Panc1 (cell line): ENCODE measurements around the gene NMUR1. TPM values are rescaled to one million over a fixed set of nuclear protein-coding genes. Genes with fewer than 3 reads are reported as not detected.
A peak's percentile ranks its signal among the peaks of the same experiment; 100 is the strongest.

Source experiments
- ATAC-seq: fragments of 200-7000 bp; cut with Tn5 transposase; 2 replicates; pipeline ENCODE4 v1.9.1; 2020; ENCODE audit warnings: mild to moderate bottlenecking, moderate library complexity
- BruUV-seq: library from RNA; stranded (reverse); fragments of 400-500 nt; replicated peaks from 2 replicates; lab custom pipeline; 2021; lab: Mats Ljungman, UMichigan
- CTCF ChIA-PET: fragments of 300-600 bp; sonication (Branson Sonifier 250); formaldehyde crosslinking; loops from one replicate; lab custom pipeline; 2022; ENCODE audit warnings: antibody characterized with exemption; lab: Charles Lee
- POLR2A ChIA-PET: fragments of 300-600 bp; sonication (Branson Sonifier 250); formaldehyde crosslinking; loops from one replicate; lab custom pipeline; 2022; ENCODE audit warnings: antibody characterized with exemption; lab: Charles Lee
- DNase-seq: peaks from one replicate; pipeline ENCODE4 v3.0.0-alpha.2; 2010; ENCODE audit warnings: low read depth, low spot score
- H3K27ac ChIP-seq: 2 replicates; pipeline ENCODE4 v1.5.1; 2011; ENCODE audit warnings: mild to moderate bottlenecking, low read length, inconsistent platforms
- H3K27me3 ChIP-seq: fragments of 200-500 bp; sonication (Bioruptor generic); 2 replicates; pipeline ENCODE4 v1.6.0; 2014; ENCODE audit warnings: low read length, inconsistent platforms; ENCODE audit not compliant: control insufficient read depth, insufficient read depth
- H3K36me3 ChIP-seq: fragments of 200-500 bp; sonication (Bioruptor generic); 2 replicates; pipeline ENCODE4 v1.5.1; 2014; ENCODE audit warnings: inconsistent platforms, mild to moderate bottlenecking, low read length, moderate library complexity; ENCODE audit not compliant: control insufficient read depth, insufficient read depth
- H3K4me1 ChIP-seq: 2 replicates; pipeline ENCODE4 v1.5.1; 2011; ENCODE audit warnings: inconsistent platforms, mild to moderate bottlenecking, low read length, moderate library complexity; ENCODE audit not compliant: control insufficient read depth, insufficient read depth
- H3K4me3 ChIP-seq, 2 experiments: 2 replicates each; pipeline ENCODE4 v1.5.1; 2011 to 2012; ENCODE audit warnings: low read depth in 2 of 2, low read length in 2 of 2, mild to moderate bottlenecking in 2 of 2, inconsistent platforms in 1 of 2, moderate library complexity in 1 of 2
- H3K9me3 ChIP-seq: fragments of 200-500 bp; sonication (Bioruptor generic); 2 replicates; pipeline ENCODE4 v1.5.1; 2014; ENCODE audit warnings: low read depth, mild to moderate bottlenecking, inconsistent platforms, low read length, moderate library complexity; ENCODE audit not compliant: control insufficient read depth, insufficient read depth
- CTCF ChIP-seq: fragments of 450-650 bp; IDR thresholded peaks from 2 replicates; pipeline ENCODE4 v1.5.1; 2017; ENCODE audit warnings: mild to moderate bottlenecking
- POLR2AphosphoS5 ChIP-seq: IDR thresholded peaks from 2 replicates; pipeline ENCODE4 v1.6.1; 2012; ENCODE audit warnings: mild to moderate bottlenecking, low read depth, low read length, moderate library complexity
- REST ChIP-seq, 2 experiments: IDR thresholded peaks; 2 replicates each; pipeline ENCODE4 v1.6.1; 2011 to 2012; ENCODE audit warnings: low read depth in 2 of 2, control low read depth in 1 of 2, low read length in 1 of 2, mild to moderate bottlenecking in 1 of 2, moderate library complexity in 1 of 2; ENCODE audit not compliant: insufficient read depth in 1 of 2
- SIN3A ChIP-seq: IDR thresholded peaks from 2 replicates; pipeline ENCODE4 v1.6.1; 2012; ENCODE audit warnings: low read depth, mild to moderate bottlenecking, low read length, moderate library complexity, borderline replicate concordance; ENCODE audit not compliant: insufficient read depth
- TCF7L2 ChIP-seq: IDR thresholded peaks from 2 replicates; pipeline ENCODE4 v1.6.1; 2011; ENCODE audit warnings: mild to moderate bottlenecking, low read depth, low read length, inconsistent platforms
- in situ Hi-C: cut with HindIII; loops from 2 replicates; pipeline ENCODE4 v1.10.0; 2016; ENCODE audit warnings: low sequenced_read_pairs, low pct_unique_long_range_greater_than_20kb
- intact Hi-C: fragments of 100-400 bp; cut with micrococcal nuclease; formaldehyde crosslinking; loops from one replicate; pipeline ENCODE4 v1.10.0; 2022; ENCODE audit not compliant: unreplicated experiment
- total RNA-seq: library from RNA; stranded (reverse); gene quantifications from one replicate; pipeline ENCODE4 v1.2.1, GENCODE V29; 2021; ENCODE audit not compliant: unreplicated experiment

Gene NMUR1
- total RNA-seq, 1 experiment from 2014 or later: 0.28 TPM

- ChIA-PET CTCF (interaction anchor here (1.1 to 1.3 kb wide), 2 partner anchors 20 to 72 kb away, joined by 4 to 7 read pairs; partner anchors contain the start of gene NCL), POLR2A (no interaction called here)
- BruUV-seq: no TSS peak
- no peaks in the 10 kb centered on the region for H3K4me1 ChIP-seq
- H3K4me3 ChIP-seq: no peak overlapping the region
- intact Hi-C loops: loop anchor here (2.0 kb wide), 1 partner anchor 75 kb away; no protein-coding TSS in a partner anchor
- H3K36me3 ChIP-seq: no peaks in the 10 kb centered on the region
- in situ Hi-C loops: no loop called here
- no peaks in the 10 kb centered on the region for H3K9me3 ChIP-seq
- no peaks in the 10 kb centered on the region for H3K27me3 ChIP-seq
- TF ChIP-seq POLR2AphosphoS5: no peak
- no peak for TF ChIP-seq REST (IDR thresholded peaks at IDR 0.05; ENCODE audit: insufficient read depth in 1 of 2, low read depth in 2 of 2, low read length in 1 of 2)
- no peak for TF ChIP-seq TCF7L2
- TF ChIP-seq SIN3A: no peak
- no peak; the same call in 1 of the 2 replicates for TF ChIP-seq CTCF
- ATAC-seq: peak; percentile 10; the same call in 1 of the 2 replicates
- DNase-seq: no peak
- H3K27ac ChIP-seq: no peak overlapping the region
Observed at GRCh38 chr2:231483398-231484329, 46.6 kb downstream of the NMUR1 start.

- Histone ChIP-seq H3K27ac (0 out of 2 replicates have a peak overlapping the region, but pooled peaks have one; percentile 15), H3K4me3 (peak overlapping the region in 1 of 2 experiments; percentile 21; a peak in 2 of 4 replicates), H3K4me1 (no peaks in the 10 kb centered on the region), H3K27me3 (no peaks in the 10 kb centered on the region), H3K9me3 (no peaks in the 10 kb centered on the region), H3K36me3 (no peaks in the 10 kb centered on the region)
- intact Hi-C loops (loop anchor here (2.0 kb wide), 1 partner anchor 76 kb away; no protein-coding TSS in a partner anchor), in situ Hi-C loops (no loop called here)
- ChIA-PET CTCF (interaction anchor here (0.6 to 1.3 kb wide), 3 partner anchors 19 to 73 kb away, joined by 4 to 7 read pairs (median 6); partner anchors contain the start of gene NCL), POLR2A (interaction anchor here (1.0 kb wide), 1 partner anchor 19 kb away, joined by 3 read pairs; the partner anchor contains the start of gene NCL)
- TF ChIP-seq SIN3A (no peak), POLR2AphosphoS5 (no peak), TCF7L2 (no peak), CTCF (peak; percentile 98)
- no TSS peak for BruUV-seq
- DNase-seq (no peak), ATAC-seq (peak; percentile 96)
Observed at GRCh38 chr2:231482806-231483391, 47.3 kb downstream of the NMUR1 start.
